ENCODE data around the gene PHF21A.

Gene PHF21A

GRCh38 chr11:46090375-46090774, 30.9 kb downstream of the PHF21A start:
- Histone ChIP-seq H3K36me3 (replicated peaks; ENCODE audit: low read depth, low read length) (no peaks in the 10 kb centered on the region), H3K4me2 (ENCODE audit: low read length) (no peak overlapping the region), H3K9ac (ENCODE audit: low read length) (no peak overlapping the region), H3K27ac (ENCODE audit: low read length) (no peak overlapping the region), H4K20me1 (ENCODE audit: insufficient read depth, low read length) (no peaks in the 10 kb centered on the region), H3K9me3 (ENCODE audit: insufficient read depth, low read length) (no peaks in the 10 kb centered on the region), H3K4me1 (ENCODE audit: low read length) (no peaks in the 10 kb centered on the region), H2AFZ (ENCODE audit: low read depth, low read length) (no peak overlapping the region), H3K27me3 (ENCODE audit: low read depth, low read length) (no peaks in the 10 kb centered on the region), H3K79me2 (ENCODE audit: low read length) (peaks cover 4% of the 10 kb centered on the region; the same call in 1 of the 2 replicates), H3K4me3 (ENCODE audit: low read length) (no peak overlapping the region)
- TF ChIP-seq EZH2phosphoT487 (IDR thresholded peaks at IDR 0.05; ENCODE audit: low read depth), result no peak
- TF ChIP-seq, protein P1, sequence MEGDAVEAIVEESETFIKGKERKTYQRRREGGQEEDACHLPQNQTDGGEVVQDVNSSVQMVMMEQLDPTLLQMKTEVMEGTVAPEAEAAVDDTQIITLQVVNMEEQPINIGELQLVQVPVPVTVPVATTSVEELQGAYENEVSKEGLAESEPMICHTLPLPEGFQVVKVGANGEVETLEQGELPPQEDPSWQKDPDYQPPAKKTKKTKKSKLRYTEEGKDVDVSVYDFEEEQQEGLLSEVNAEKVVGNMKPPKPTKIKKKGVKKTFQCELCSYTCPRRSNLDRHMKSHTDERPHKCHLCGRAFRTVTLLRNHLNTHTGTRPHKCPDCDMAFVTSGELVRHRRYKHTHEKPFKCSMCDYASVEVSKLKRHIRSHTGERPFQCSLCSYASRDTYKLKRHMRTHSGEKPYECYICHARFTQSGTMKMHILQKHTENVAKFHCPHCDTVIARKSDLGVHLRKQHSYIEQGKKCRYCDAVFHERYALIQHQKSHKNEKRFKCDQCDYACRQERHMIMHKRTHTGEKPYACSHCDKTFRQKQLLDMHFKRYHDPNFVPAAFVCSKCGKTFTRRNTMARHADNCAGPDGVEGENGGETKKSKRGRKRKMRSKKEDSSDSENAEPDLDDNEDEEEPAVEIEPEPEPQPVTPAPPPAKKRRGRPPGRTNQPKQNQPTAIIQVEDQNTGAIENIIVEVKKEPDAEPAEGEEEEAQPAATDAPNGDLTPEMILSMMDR (IDR thresholded peaks at IDR 0.05; ENCODE audit: low read depth, low read length), result no peak

DNA sequence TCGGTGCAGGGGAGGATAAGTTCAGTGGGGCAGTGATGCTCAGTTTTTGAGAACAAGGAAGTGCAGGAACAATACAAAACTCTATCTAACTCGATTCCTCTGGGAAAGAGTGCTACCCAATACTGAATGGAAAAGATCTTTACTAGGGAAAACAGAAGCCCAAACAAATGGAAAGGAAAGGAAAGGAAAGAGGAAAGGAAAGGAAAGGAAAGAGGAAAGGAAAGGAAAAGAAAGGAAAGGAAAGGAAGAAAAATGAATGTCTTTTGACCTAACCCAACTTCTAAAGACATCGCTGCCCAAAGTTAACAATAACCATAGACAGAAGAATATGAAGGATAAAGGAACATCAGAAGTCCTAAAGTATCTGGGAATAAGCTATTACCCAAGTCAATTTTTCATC, 41.6 kb downstream of the PHF21A start:
- Histone ChIP-seq H3K27ac (ENCODE audit: low read length) (no peak overlapping the region), H3K4me1 (ENCODE audit: low read length) (no peaks in the 10 kb centered on the region), H3K79me2 (ENCODE audit: low read length) (no peaks in the 10 kb centered on the region), H3K36me3 (replicated peaks; ENCODE audit: low read depth, low read length) (peaks cover 16% of the 10 kb centered on the region), H3K9ac (ENCODE audit: low read length) (no peak overlapping the region), H3K9me3 (ENCODE audit: insufficient read depth, low read length) (no peaks in the 10 kb centered on the region), H4K20me1 (ENCODE audit: insufficient read depth, low read length) (no peaks in the 10 kb centered on the region), H2AFZ (ENCODE audit: low read depth, low read length) (no peak overlapping the region), H3K4me3 (ENCODE audit: low read length) (no peak overlapping the region), H3K27me3 (ENCODE audit: low read depth, low read length) (no peaks in the 10 kb centered on the region), H3K4me2 (ENCODE audit: low read length) (no peak overlapping the region)
- TF ChIP-seq, protein P1 (IDR thresholded peaks at IDR 0.05; ENCODE audit: low read depth, low read length), result no peak
- no peak for TF ChIP-seq EZH2phosphoT487 (IDR thresholded peaks at IDR 0.05; ENCODE audit: low read depth)

DNA sequence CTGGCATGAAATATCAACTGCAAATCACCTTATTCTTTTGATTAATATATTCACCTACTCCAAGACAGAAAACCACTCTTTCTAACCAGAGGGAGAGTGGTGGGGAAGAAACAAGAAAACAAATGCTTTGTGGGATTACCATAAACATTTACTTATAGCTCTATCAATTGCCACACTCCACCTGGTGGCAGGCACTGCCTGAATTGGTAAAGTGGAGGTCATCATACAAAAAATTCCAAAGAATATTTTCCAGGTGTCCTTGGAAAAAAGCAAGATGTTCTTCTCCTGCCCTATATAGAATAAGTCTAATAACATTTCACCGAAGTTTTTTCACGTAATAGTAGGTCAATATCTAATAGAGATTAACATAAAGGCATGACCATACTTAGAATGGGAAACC, 45.3 kb downstream of the PHF21A start:
- Histone ChIP-seq H3K27me3 (ENCODE audit: low read depth, low read length) (no peaks in the 10 kb centered on the region), H3K4me3 (ENCODE audit: low read length) (no peak overlapping the region), H3K27ac (ENCODE audit: low read length) (no peak overlapping the region), H4K20me1 (ENCODE audit: insufficient read depth, low read length) (no peaks in the 10 kb centered on the region), H3K9me3 (ENCODE audit: insufficient read depth, low read length) (no peaks in the 10 kb centered on the region), H3K36me3 (replicated peaks; ENCODE audit: low read depth, low read length) (peaks cover 13% of the 10 kb centered on the region), H3K4me1 (ENCODE audit: low read length) (no peaks in the 10 kb centered on the region), H3K4me2 (ENCODE audit: low read length) (no peak overlapping the region), H2AFZ (ENCODE audit: low read depth, low read length) (no peak overlapping the region), H3K9ac (ENCODE audit: low read length) (no peak overlapping the region), H3K79me2 (ENCODE audit: low read length) (no peaks in the 10 kb centered on the region)
- no peak for TF ChIP-seq EZH2phosphoT487 (IDR thresholded peaks at IDR 0.05; ENCODE audit: low read depth)
- TF ChIP-seq, protein P1 (IDR thresholded peaks at IDR 0.05; ENCODE audit: low read depth, low read length), result 0 out of 2 replicates have a peak, but pooled peaks have one; percentile 13

- no peaks in the 10 kb centered on the region for H4K20me1 ChIP-seq (ENCODE audit: insufficient read depth, low read length)
- H3K9me3 ChIP-seq (ENCODE audit: insufficient read depth, low read length), result no peaks in the 10 kb centered on the region
- no peak overlapping the region for H3K27ac ChIP-seq (ENCODE audit: low read length)
- no peaks in the 10 kb centered on the region for H3K4me1 ChIP-seq (ENCODE audit: low read length)
- no peaks in the 10 kb centered on the region for H3K79me2 ChIP-seq (ENCODE audit: low read length)
- H3K9ac ChIP-seq (ENCODE audit: low read length), result no peak overlapping the region
- no peak overlapping the region for H3K4me2 ChIP-seq (ENCODE audit: low read length)
- H2AFZ ChIP-seq (ENCODE audit: low read depth, low read length), result no peak overlapping the region
- peaks cover 13% of the 10 kb centered on the region for H3K36me3 ChIP-seq (replicated peaks; ENCODE audit: low read depth, low read length)
- H3K27me3 ChIP-seq (ENCODE audit: low read depth, low read length), result no peaks in the 10 kb centered on the region
- no peak overlapping the region for H3K4me3 ChIP-seq (ENCODE audit: low read length)
- no peak for TF ChIP-seq EZH2phosphoT487 (IDR thresholded peaks at IDR 0.05; ENCODE audit: low read depth)
- TF ChIP-seq, protein P1 (IDR thresholded peaks at IDR 0.05; ENCODE audit: low read depth, low read length), result no peak
Observed at GRCh38 chr11:46075168-46075567, 46.1 kb downstream of the PHF21A start.

All from OCI-LY3 (cell line).